ENCODE measurements around the gene CHKA. TPM values are rescaled to one million over a fixed set of nuclear protein-coding genes. Genes with fewer than 3 reads are reported as not detected.

The CHKA gene
- 1 to 10 TPM; 3.7 to 7.3 TPM for polyA plus RNA-seq

DNA sequence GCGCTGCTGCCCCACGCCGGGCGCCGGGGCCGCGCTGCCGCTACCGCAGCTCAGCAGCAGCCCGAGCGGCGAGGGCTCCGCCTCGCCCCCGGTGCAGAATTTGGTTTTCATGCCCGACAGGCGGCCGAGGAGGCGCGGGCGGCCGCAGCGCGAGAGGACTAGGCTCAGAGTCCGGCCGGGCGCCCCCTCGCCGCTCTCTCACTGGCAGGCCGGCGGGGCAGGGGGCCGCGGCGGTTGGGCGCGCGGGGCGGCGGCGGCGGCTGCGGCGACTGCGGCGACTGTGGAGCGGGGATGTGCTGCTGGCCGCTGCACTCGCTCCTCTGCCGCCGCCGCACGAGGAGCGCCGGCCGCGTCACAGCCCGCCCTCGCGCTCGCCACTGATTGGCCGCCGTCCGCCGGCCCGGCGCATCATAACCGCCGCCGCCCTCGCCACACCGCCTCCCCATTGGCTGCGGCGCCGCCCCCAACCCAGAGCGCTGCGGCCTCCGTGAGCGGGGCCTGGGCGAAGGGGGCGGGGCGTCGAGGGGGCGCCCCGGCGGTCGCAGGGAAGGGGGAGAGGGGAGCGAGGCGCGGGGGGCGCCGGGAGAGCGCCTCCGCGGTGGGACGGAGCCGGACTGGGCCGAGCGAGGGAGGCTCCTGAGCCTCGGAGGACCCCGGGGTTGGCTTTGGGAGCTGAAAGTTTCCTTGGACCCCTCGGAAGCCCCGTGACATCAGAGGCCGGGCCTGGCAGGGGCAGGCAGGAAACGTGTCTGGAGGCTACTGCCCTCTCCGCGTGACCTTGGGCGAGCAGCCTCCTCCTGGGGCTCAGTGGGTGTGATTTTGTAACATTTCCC lies at the start of gene CHKA:
TSS of gene CHKA (minus strand) at position 322 of the 833 bp plus-strand sequence. CDS start at position 111, 211 bp downstream.
- no peaks in the 10 kb centered on the region for H3K27me3 ChIP-seq (ENCODE audit: control insufficient read depth in 1 of 2, insufficient read depth in 2 of 2, low read length in 2 of 2)
- H3K36me3 ChIP-seq (ENCODE audit: control insufficient read depth in 2 of 2, insufficient read depth in 2 of 2, low read length in 1 of 2): no peaks in the 10 kb centered on the region
- H3K4me3 ChIP-seq (ENCODE audit: low read depth in 1 of 2, low read length in 2 of 2): peak within 1 kb of the TSS; percentile 61 to 77
- H3K4me1 ChIP-seq (ENCODE audit: control insufficient read depth in 2 of 2, insufficient read depth in 2 of 2, low read length in 1 of 2): peaks cover 0 to 7% of the 10 kb centered on the region in 2 donors
- peak within 1 kb of the TSS; percentile 93 to 94 for H3K27ac ChIP-seq (ENCODE audit: low read depth in 2 of 2, low read length in 1 of 2)
- WGBS, 2 donors: 0 to 1% methylated on average over 50 to 107 of the region's 107 CpGs
- H3K9me3 ChIP-seq (ENCODE audit: control insufficient read depth in 2 of 2, insufficient read depth in 1 of 2, low read depth in 1 of 2, low read length in 1 of 2): no peaks in the 10 kb centered on the region

DNA sequence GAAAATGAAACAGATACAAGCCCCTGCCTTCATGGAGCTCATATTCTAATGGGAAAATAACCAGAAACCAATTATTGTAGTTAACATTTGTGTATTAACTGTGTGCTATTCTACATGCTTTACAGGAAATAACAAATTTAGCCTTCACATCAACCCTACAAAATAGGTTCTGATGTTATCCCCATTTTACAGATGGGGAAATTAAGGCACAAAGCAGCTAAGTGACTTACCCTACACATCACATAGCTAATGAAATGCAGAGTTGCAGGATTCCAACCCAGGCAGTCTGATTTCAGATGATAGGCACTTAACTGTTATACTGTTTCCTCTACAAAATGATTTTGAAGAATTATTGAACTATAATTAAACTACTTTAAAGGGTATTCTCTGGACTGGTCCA lies 48.3 kb upstream of the CHKA start:
- H3K36me3 ChIP-seq (ENCODE audit: control insufficient read depth in 2 of 2, insufficient read depth in 2 of 2, low read length in 1 of 2): peaks cover 23% of the 10 kb centered on the region in 2 donors
- no peak overlapping the region for H3K27ac ChIP-seq (ENCODE audit: low read depth in 2 of 2, low read length in 1 of 2)
- no peak overlapping the region for H3K4me3 ChIP-seq (ENCODE audit: low read depth in 1 of 2, low read length in 2 of 2)
- H3K27me3 ChIP-seq (ENCODE audit: control insufficient read depth in 1 of 2, insufficient read depth in 2 of 2, low read length in 2 of 2): no peaks in the 10 kb centered on the region
- no peaks in the 10 kb centered on the region for H3K4me1 ChIP-seq (ENCODE audit: control insufficient read depth in 2 of 2, insufficient read depth in 2 of 2, low read length in 1 of 2)
- H3K9me3 ChIP-seq (ENCODE audit: control insufficient read depth in 2 of 2, insufficient read depth in 1 of 2, low read depth in 1 of 2, low read length in 1 of 2): no peaks in the 10 kb centered on the region

GRCh38 chr11:68168694-68169093 lies 47.5 kb upstream of the CHKA start:
- Histone ChIP-seq H3K4me3 (ENCODE audit: low read depth in 1 of 2, low read length in 2 of 2) (no peak overlapping the region), H3K4me1 (ENCODE audit: control insufficient read depth in 2 of 2, insufficient read depth in 2 of 2, low read length in 1 of 2) (peaks cover 0 to 2% of the 10 kb centered on the region in 2 donors), H3K27me3 (ENCODE audit: control insufficient read depth in 1 of 2, insufficient read depth in 2 of 2, low read length in 2 of 2) (no peaks in the 10 kb centered on the region), H3K36me3 (ENCODE audit: control insufficient read depth in 2 of 2, insufficient read depth in 2 of 2, low read length in 1 of 2) (peaks cover 22 to 23% of the 10 kb centered on the region in 2 donors), H3K9me3 (ENCODE audit: control insufficient read depth in 2 of 2, insufficient read depth in 1 of 2, low read depth in 1 of 2, low read length in 1 of 2) (no peaks in the 10 kb centered on the region), H3K27ac (ENCODE audit: low read depth in 2 of 2, low read length in 1 of 2) (no peak overlapping the region)
- 96 to 97% methylated on average over 5 of the region's 5 CpGs for WGBS, 2 donors

DNA sequence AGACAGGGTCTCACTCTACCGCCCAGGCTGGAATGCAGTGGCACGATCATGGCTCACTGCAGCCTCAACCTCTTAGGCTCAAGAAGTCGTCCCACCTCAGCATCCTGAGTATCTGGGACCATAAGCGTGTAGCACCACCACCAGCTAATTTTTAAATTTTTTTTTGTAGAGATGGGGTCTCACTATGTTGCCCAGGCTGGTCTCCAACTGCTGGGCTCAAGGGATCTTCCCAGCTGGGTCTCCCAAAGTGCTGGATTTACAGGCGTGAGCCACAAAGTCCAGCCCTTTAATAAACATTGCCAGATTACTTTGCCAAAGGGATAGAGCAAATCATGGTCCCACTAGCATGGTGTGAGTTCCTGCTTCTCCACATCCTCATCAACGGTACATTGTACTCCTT lies 46.3 kb upstream of the CHKA start:
- WGBS, 2 donors: 92 to 93% methylated on average over 6 of the region's 6 CpGs
- Histone ChIP-seq H3K4me3 (ENCODE audit: low read depth in 1 of 2, low read length in 2 of 2) (no peak overlapping the region), H3K9me3 (ENCODE audit: control insufficient read depth in 2 of 2, insufficient read depth in 1 of 2, low read depth in 1 of 2, low read length in 1 of 2) (no peaks in the 10 kb centered on the region), H3K4me1 (ENCODE audit: control insufficient read depth in 2 of 2, insufficient read depth in 2 of 2, low read length in 1 of 2) (peaks cover 0 to 2% of the 10 kb centered on the region in 2 donors), H3K27me3 (ENCODE audit: control insufficient read depth in 1 of 2, insufficient read depth in 2 of 2, low read length in 2 of 2) (no peaks in the 10 kb centered on the region), H3K36me3 (ENCODE audit: control insufficient read depth in 2 of 2, insufficient read depth in 2 of 2, low read length in 1 of 2) (peaks cover 24 to 27% of the 10 kb centered on the region in 2 donors), H3K27ac (ENCODE audit: low read depth in 2 of 2, low read length in 1 of 2) (no peak overlapping the region)

GRCh38 chr11:68166969-68167368 lies 45.8 kb upstream of the CHKA start:
- Histone ChIP-seq H3K36me3 (ENCODE audit: control insufficient read depth in 2 of 2, insufficient read depth in 2 of 2, low read length in 1 of 2) (peaks cover 24 to 27% of the 10 kb centered on the region in 2 donors), H3K4me1 (ENCODE audit: control insufficient read depth in 2 of 2, insufficient read depth in 2 of 2, low read length in 1 of 2) (peaks cover 0 to 2% of the 10 kb centered on the region in 2 donors), H3K9me3 (ENCODE audit: control insufficient read depth in 2 of 2, insufficient read depth in 1 of 2, low read depth in 1 of 2, low read length in 1 of 2) (no peaks in the 10 kb centered on the region), H3K4me3 (ENCODE audit: low read depth in 1 of 2, low read length in 2 of 2) (no peak overlapping the region), H3K27me3 (ENCODE audit: control insufficient read depth in 1 of 2, insufficient read depth in 2 of 2, low read length in 2 of 2) (no peaks in the 10 kb centered on the region), H3K27ac (ENCODE audit: low read depth in 2 of 2, low read length in 1 of 2) (no peak overlapping the region)
- WGBS, 2 donors: 69 to 73% methylated on average over 4 of the region's 4 CpGs

- no peak overlapping the region for H3K27ac ChIP-seq (ENCODE audit: low read depth in 2 of 2, low read length in 1 of 2)
- H3K36me3 ChIP-seq (ENCODE audit: control insufficient read depth in 2 of 2, insufficient read depth in 2 of 2, low read length in 1 of 2): peaks cover 22 to 25% of the 10 kb centered on the region in 2 donors
- 65 to 85% methylated on average over 4 of the region's 4 CpGs for WGBS, 2 donors
Measured at GRCh38 chr11:68165601-68166000, 44.4 kb upstream of the CHKA start.

GRCh38 chr11:68164437-68164836 lies 43.2 kb upstream of the CHKA start:
- Histone ChIP-seq H3K27me3 (ENCODE audit: control insufficient read depth in 1 of 2, insufficient read depth in 2 of 2, low read length in 2 of 2) (no peaks in the 10 kb centered on the region), H3K27ac (ENCODE audit: low read depth in 2 of 2, low read length in 1 of 2) (no peak overlapping the region), H3K9me3 (ENCODE audit: control insufficient read depth in 2 of 2, insufficient read depth in 1 of 2, low read depth in 1 of 2, low read length in 1 of 2) (no peaks in the 10 kb centered on the region), H3K4me1 (ENCODE audit: control insufficient read depth in 2 of 2, insufficient read depth in 2 of 2, low read length in 1 of 2) (peaks cover 0 to 2% of the 10 kb centered on the region in 2 donors), H3K36me3 (ENCODE audit: control insufficient read depth in 2 of 2, insufficient read depth in 2 of 2, low read length in 1 of 2) (peaks cover 16 to 20% of the 10 kb centered on the region in 2 donors), H3K4me3 (ENCODE audit: low read depth in 1 of 2, low read length in 2 of 2) (no peak overlapping the region)
- WGBS, 2 donors: 85 to 87% methylated on average over 2 of the region's 2 CpGs

More at GRCh38 chr11:68165601-68166000, 44.4 kb upstream of the CHKA start:
- no peak overlapping the region for H3K4me3 ChIP-seq (ENCODE audit: low read depth in 1 of 2, low read length in 2 of 2)
- H3K4me1 ChIP-seq (ENCODE audit: control insufficient read depth in 2 of 2, insufficient read depth in 2 of 2, low read length in 1 of 2): peaks cover 0 to 2% of the 10 kb centered on the region in 2 donors
- no peaks in the 10 kb centered on the region for H3K9me3 ChIP-seq (ENCODE audit: control insufficient read depth in 2 of 2, insufficient read depth in 1 of 2, low read depth in 1 of 2, low read length in 1 of 2)
- no peaks in the 10 kb centered on the region for H3K27me3 ChIP-seq (ENCODE audit: control insufficient read depth in 1 of 2, insufficient read depth in 2 of 2, low read length in 2 of 2)

DNA sequence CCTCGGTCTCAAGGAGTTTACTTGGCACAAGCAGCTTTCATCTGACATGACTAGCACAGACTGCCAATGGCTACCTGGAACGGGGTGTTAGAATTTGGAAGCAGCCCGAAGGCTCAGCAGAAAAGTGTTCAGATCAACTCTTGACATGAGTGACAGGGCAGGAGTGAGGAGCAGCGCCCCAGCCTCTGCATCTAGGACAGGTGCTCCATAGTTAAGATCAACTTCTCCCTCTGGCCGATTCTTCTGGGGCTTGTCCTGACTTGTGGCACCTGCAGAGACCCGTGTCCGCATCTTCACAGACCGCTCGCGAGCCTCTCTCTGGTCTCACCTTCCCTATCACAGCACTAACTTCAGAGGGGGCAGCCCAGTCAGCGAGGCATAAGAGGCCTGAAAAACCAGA lies 42.5 kb upstream of the CHKA start:
- Histone ChIP-seq H3K36me3 (ENCODE audit: control insufficient read depth in 2 of 2, insufficient read depth in 2 of 2, low read length in 1 of 2) (peaks cover 16 to 19% of the 10 kb centered on the region in 2 donors), H3K9me3 (ENCODE audit: control insufficient read depth in 2 of 2, insufficient read depth in 1 of 2, low read depth in 1 of 2, low read length in 1 of 2) (no peaks in the 10 kb centered on the region), H3K4me1 (ENCODE audit: control insufficient read depth in 2 of 2, insufficient read depth in 2 of 2, low read length in 1 of 2) (peaks cover 0 to 2% of the 10 kb centered on the region in 2 donors), H3K27me3 (ENCODE audit: control insufficient read depth in 1 of 2, insufficient read depth in 2 of 2, low read length in 2 of 2) (no peaks in the 10 kb centered on the region), H3K4me3 (ENCODE audit: low read depth in 1 of 2, low read length in 2 of 2) (no peak overlapping the region), H3K27ac (ENCODE audit: low read depth in 2 of 2, low read length in 1 of 2) (no peak overlapping the region)
- WGBS, 2 donors: 80 to 83% methylated on average over 11 of the region's 11 CpGs

DNA sequence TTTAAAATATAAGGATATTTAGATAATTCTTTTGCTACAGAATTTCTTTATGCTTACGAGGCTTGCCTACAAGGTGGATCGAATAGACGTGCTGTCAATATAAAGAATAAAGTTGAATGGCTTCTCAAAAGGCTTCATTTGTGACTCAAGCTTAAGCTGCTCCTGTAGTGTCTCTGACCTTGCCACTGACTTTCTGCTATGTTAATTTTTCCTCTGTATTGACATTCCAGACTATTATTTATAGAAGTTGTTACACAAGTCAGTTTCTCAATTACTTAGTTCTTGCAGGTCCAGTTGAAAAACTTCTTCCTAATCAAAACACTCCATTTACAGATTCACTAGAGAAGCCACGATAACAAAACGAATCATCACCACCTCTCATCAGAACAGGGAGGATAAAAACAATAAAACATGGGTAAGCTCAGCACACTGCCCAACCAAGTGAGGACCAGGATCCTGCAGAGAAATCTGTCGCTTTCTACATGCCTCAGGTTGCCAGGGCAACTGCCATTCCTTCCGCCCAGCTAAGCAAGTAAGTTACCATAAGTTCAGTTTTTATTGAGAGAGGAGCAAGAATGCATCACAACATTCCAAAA lies 39.0 kb upstream of the CHKA start:
- WGBS, 2 donors: 87 to 88% methylated on average over 7 of the region's 7 CpGs
- no peaks in the 10 kb centered on the region for H3K27me3 ChIP-seq (ENCODE audit: control insufficient read depth in 1 of 2, insufficient read depth in 2 of 2, low read length in 2 of 2)

More for the DNA sequence above, 39.0 kb upstream of the CHKA start:
- peaks cover 0 to 2% of the 10 kb centered on the region in 2 donors for H3K4me1 ChIP-seq (ENCODE audit: control insufficient read depth in 2 of 2, insufficient read depth in 2 of 2, low read length in 1 of 2)
- no peak overlapping the region for H3K4me3 ChIP-seq (ENCODE audit: low read depth in 1 of 2, low read length in 2 of 2)
- H3K36me3 ChIP-seq (ENCODE audit: control insufficient read depth in 2 of 2, insufficient read depth in 2 of 2, low read length in 1 of 2): peaks cover 12 to 17% of the 10 kb centered on the region in 2 donors
- H3K9me3 ChIP-seq (ENCODE audit: control insufficient read depth in 2 of 2, insufficient read depth in 1 of 2, low read depth in 1 of 2, low read length in 1 of 2): no peaks in the 10 kb centered on the region
- no peak overlapping the region for H3K27ac ChIP-seq (ENCODE audit: low read depth in 2 of 2, low read length in 1 of 2)
